WERI-Rb-1 (cell line): ENCODE measurements around the gene ME3.
"Not testable (repeated sequence)": the region's sequence is repeated elsewhere in the genome, so short reads cannot be mapped to it uniquely, and the experiment has no call there.

Experiments used
- DNase-seq: peaks from one replicate; pipeline ENCODE4 v3.0.0-alpha.2; 2020
- H3K27ac ChIP-seq: fragments of 250-450 bp; sonication (Bioruptor Pico); 2 replicates; pipeline ENCODE4 v1.5.1; 2020; ENCODE audit warnings: mild to moderate bottlenecking, moderate library complexity
- H3K27me3 ChIP-seq: fragments of 250-450 bp; sonication (Bioruptor Pico); 2 replicates; pipeline ENCODE4 v1.5.1; 2021; ENCODE audit warnings: mild to moderate bottlenecking, low read depth, moderate library complexity; ENCODE audit not compliant: insufficient read depth, severe bottlenecking
- H3K36me3 ChIP-seq: fragments of 250-450 bp; sonication (Bioruptor Pico); 2 replicates; pipeline ENCODE4 v1.5.1; 2020; ENCODE audit warnings: mild to moderate bottlenecking, moderate library complexity
- H3K4me3 ChIP-seq: 2 replicates; pipeline ENCODE4 v1.5.1; 2011; ENCODE audit warnings: low read depth, mild to moderate bottlenecking, control low read depth, low read length
- H3K9me3 ChIP-seq: fragments of 250-450 bp; sonication (Bioruptor Pico); 2 replicates; pipeline ENCODE4 v1.5.1; 2021; ENCODE audit warnings: mild to moderate bottlenecking, moderate library complexity; ENCODE audit not compliant: severe bottlenecking
- CTCF ChIP-seq: IDR thresholded peaks from 2 replicates; pipeline ENCODE4 v1.5.1; 2011; ENCODE audit warnings: low read depth, mild to moderate bottlenecking, control low read depth, inconsistent platforms, low read length

Gene ME3

GRCh38 chr11:86663291-86663690 lies 9.1 kb downstream of the ME3 start:
- H3K27me3 ChIP-seq, result no peaks in the 10 kb centered on the region
- H3K4me3 ChIP-seq, result no peak overlapping the region
- H3K9me3 ChIP-seq, result no peaks in the 10 kb centered on the region
- DNase-seq, result no peak
- no peak for TF ChIP-seq CTCF
- peaks cover 54% of the 10 kb centered on the region for H3K36me3 ChIP-seq
- H3K27ac ChIP-seq, result no peak overlapping the region

GRCh38 chr11:86660736-86661135 lies 11.7 kb downstream of the ME3 start:
- DNase-seq, result no peak
- Histone ChIP-seq H3K27ac (peak overlapping the region; percentile 4; the same call in 1 of the 2 replicates), H3K36me3 (peaks cover 39% of the 10 kb centered on the region), H3K27me3 (no peaks in the 10 kb centered on the region), H3K9me3 (no peaks in the 10 kb centered on the region), H3K4me3 (no peak overlapping the region)
- TF ChIP-seq CTCF, result no peak

- Histone ChIP-seq H3K27ac (peak overlapping the region; percentile 25; the same call in 1 of the 2 replicates), H3K4me3 (no peak overlapping the region), H3K27me3 (no peaks in the 10 kb centered on the region), H3K36me3 (peaks cover 33% of the 10 kb centered on the region), H3K9me3 (no peaks in the 10 kb centered on the region)
- TF ChIP-seq CTCF, result no peak
- peak; percentile 47 for DNase-seq
These were observed 12.3 kb downstream of the ME3 start for GRCh38 chr11:86660088-86660487.

- DNase-seq, result no peak
- Histone ChIP-seq H3K4me3 (no peak overlapping the region), H3K9me3 (no peaks in the 10 kb centered on the region), H3K36me3 (peaks cover 17% of the 10 kb centered on the region), H3K27me3 (no peaks in the 10 kb centered on the region), H3K27ac (no peak overlapping the region)
- no peak for TF ChIP-seq CTCF
These were observed 13.9 kb downstream of the ME3 start for GRCh38 chr11:86658534-86658933.

- H3K9me3 ChIP-seq, H3K27me3 ChIP-seq, H3K4me3 ChIP-seq, DNase-seq, H3K27ac ChIP-seq, H3K36me3 ChIP-seq: not testable (repeated sequence)
These were observed 27.2 kb downstream of the ME3 start for GRCh38 chr11:86645212-86645611.

GRCh38 chr11:86644291-86644690 lies 28.1 kb downstream of the ME3 start:
- no peak for DNase-seq
- no peak overlapping the region for H3K27ac ChIP-seq
- H3K36me3 ChIP-seq, result no peaks in the 10 kb centered on the region; the same call in 1 of the 2 replicates
- TF ChIP-seq CTCF, result no peak
- peaks cover 3% of the 10 kb centered on the region for H3K9me3 ChIP-seq
- no peak overlapping the region for H3K4me3 ChIP-seq
- H3K27me3 ChIP-seq, result no peaks in the 10 kb centered on the region
